K562 (cell line): ENCODE results near the gene RNF4. TPM values are rescaled to one million over a fixed set of nuclear protein-coding genes. Genes with fewer than 3 reads are reported as not detected.

ENCODE experiments used
- ARID1B ChIP-seq: fragments of 450-650 bp; IDR thresholded peaks from 2 replicates; pipeline ENCODE4 v1.6.1; 2016; ENCODE audit warnings: antibody characterized with exemption, mild to moderate bottlenecking, inconsistent platforms
- MYNN ChIP-seq, 2 experiments: sonication (generic); formaldehyde crosslinking in 1 of 2; IDR thresholded peaks; 2 replicates each; pipeline versions ENCODE4 v1.5.0 to v1.6.1; 2016 to 2020; ENCODE audit warnings: antibody characterized with exemption in 1 of 2, missing genetic modification reagents in 1 of 2
- POLR2G ChIP-seq: fragments of 200-400 bp; formaldehyde crosslinking; IDR thresholded peaks from 2 replicates; pipeline ENCODE4 v1.6.1; 2017; ENCODE audit warnings: low read depth, mild to moderate bottlenecking, antibody characterized with exemption, low read length, moderate library complexity
- RBM17 ChIP-seq: fragments of 200-400 bp; formaldehyde crosslinking; IDR thresholded peaks from 2 replicates; pipeline ENCODE4 v1.6.1; 2017; ENCODE audit warnings: low read depth, mild to moderate bottlenecking, low read length, borderline replicate concordance
- TEAD4 ChIP-seq, 2 experiments: sonication (generic) in 1 of 2; formaldehyde crosslinking in 1 of 2; IDR thresholded peaks; 2 replicates each; pipeline versions ENCODE4 v1.6.1 to v1.8.0; 2012 to 2022; ENCODE audit warnings: borderline replicate concordance in 1 of 2, inconsistent platforms in 1 of 2, low read length in 1 of 2, mild to moderate bottlenecking in 1 of 2, missing genetic modification reagents in 1 of 2
- polyA plus RNA-seq, 8 experiments: library from polyadenylated mRNA; depleted of rRNA in 4 of 8; stranded (reverse) in 5 of 8; unstranded in 3 of 8; fragments of >200 nt; fragmentation: Nextera tagmentation in 2 of 8; fragmentation: Illumina TruSeq in 1 of 8; extraction: Ambion mirVana in 2 of 8; extraction: Trizol in 1 of 8; gene quantifications; 2 replicates each; pipeline versions ENCODE4 v1.2.1 to v1.2.3, GENCODE V29; 2011 to 2014; ENCODE audit warnings: inconsistent platforms in 1 of 8, missing spikeins in 1 of 8
- total RNA-seq, 7 experiments: library from RNA; depleted of rRNA in 6 of 7; stranded (reverse); fragments of >200 nt in 6 of 7; fragmentation: Illumina TruSeq in 2 of 7; extraction: Trizol in 2 of 7; gene quantifications; 2 replicates each; pipeline versions ENCODE4 v1.2.1 to v1.2.3, GENCODE V29; 2011 to 2021; ENCODE audit warnings: low replicate concordance in 1 of 7
- TF ChIP-seq, protein P1 (sequence below), 3 experiments: fragments of 200-800 bp in 1 of 3; fragments of 250-450 bp in 1 of 3; fragments of 450-650 bp in 1 of 3; sonication (Bioruptor Pico) in 1 of 3; sonication (Bioruptor generic) in 1 of 3; formaldehyde crosslinking in 1 of 3; IDR thresholded peaks; 2 replicates each; pipeline versions ENCODE4 v1.6.1 to v1.8.0; 2016 to 2022; ENCODE audit warnings: mild to moderate bottlenecking in 2 of 3, missing genetic modification characterization in 2 of 3, missing compliant biosample characterization in 1 of 3, moderate library complexity in 1 of 3

RNF4 gene
- total and polyA plus RNA-seq, 9 of the 15 experiments (the other 6 are each of a cell fraction or from before 2014, with no cell fraction given), result 19.2 to 59.3 (median 44.8) TPM

DNA sequence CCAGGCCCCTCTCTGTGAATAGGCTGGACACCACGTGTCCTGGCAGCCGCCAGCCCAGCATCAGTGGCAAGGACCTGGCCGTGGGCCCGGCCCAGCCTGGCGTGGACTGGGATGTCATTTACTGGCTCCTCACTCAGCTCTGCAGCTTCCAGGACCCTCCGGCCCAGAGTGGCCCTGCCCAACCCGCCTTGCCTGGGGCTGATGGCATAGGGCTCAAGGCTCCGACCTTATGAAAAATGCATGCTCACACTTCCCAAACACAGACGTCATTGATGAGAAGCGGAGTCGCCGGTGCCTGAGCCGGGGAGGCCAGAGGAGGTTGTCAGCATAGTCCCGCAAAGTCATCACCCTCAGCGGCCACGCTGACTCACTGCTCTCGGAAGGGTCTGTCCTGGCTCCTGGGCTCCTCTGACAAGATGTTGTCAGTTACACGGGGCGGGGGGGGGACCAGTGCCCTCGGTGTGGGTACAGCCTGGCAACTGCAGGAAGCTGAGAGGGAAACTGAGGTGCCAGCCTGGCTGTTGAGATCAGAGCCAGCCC lies 35.8 kb upstream of the RNF4 start (continued):
- TF ChIP-seq, protein P1, sequence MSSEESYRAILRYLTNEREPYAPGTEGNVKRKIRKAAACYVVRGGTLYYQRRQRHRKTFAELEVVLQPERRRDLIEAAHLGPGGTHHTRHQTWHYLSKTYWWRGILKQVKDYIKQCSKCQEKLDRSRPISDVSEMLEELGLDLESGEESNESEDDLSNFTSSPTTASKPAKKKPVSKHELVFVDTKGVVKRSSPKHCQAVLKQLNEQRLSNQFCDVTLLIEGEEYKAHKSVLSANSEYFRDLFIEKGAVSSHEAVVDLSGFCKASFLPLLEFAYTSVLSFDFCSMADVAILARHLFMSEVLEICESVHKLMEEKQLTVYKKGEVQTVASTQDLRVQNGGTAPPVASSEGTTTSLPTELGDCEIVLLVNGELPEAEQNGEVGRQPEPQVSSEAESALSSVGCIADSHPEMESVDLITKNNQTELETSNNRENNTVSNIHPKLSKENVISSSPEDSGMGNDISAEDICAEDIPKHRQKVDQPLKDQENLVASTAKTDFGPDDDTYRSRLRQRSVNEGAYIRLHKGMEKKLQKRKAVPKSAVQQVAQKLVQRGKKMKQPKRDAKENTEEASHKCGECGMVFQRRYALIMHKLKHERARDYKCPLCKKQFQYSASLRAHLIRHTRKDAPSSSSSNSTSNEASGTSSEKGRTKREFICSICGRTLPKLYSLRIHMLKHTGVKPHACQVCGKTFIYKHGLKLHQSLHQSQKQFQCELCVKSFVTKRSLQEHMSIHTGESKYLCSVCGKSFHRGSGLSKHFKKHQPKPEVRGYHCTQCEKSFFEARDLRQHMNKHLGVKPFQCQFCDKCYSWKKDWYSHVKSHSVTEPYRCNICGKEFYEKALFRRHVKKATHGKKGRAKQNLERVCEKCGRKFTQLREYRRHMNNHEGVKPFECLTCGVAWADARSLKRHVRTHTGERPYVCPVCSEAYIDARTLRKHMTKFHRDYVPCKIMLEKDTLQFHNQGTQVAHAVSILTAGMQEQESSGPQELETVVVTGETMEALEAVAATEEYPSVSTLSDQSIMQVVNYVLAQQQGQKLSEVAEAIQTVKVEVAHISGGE (CRISPR knock-in tag; IDR thresholded peaks at IDR 0.05), result peak in 1 of 3 experiments; percentile 38; a peak in 1 of 6 replicates
- peak; percentile 71 for TF ChIP-seq MYNN (IDR thresholded peaks at IDR 0.05)
- TF ChIP-seq MYNN (CRISPR knock-in tag; IDR thresholded peaks at IDR 0.05), result no peak
- TF ChIP-seq ARID1B, result peak; percentile 78
- 0 out of 2 replicates have a peak, but pooled peaks have one; percentile 35 for TF ChIP-seq POLR2G
- no peak for TF ChIP-seq TEAD4 (IDR thresholded peaks at IDR 0.05; ENCODE audit: low read length)
- no peak for TF ChIP-seq TEAD4 (CRISPR knock-in tag; IDR thresholded peaks at IDR 0.05; ENCODE audit: borderline replicate concordance)
- no peak for TF ChIP-seq RBM17
